Neural cell (in vitro differentiated cells): ENCODE data around the gene PCGF5. TPM values are rescaled to one million over a fixed set of nuclear protein-coding genes. Genes with fewer than 3 reads are reported as not detected.

ENCODE experiments used
- H2AFZ ChIP-seq: fragments of 200-600, 300-800 bp; sonication (generic), shearing (Covaris generic); 2 replicates; pipeline ENCODE4 v1.6.0; 2014; ENCODE audit warnings: low read depth, mild to moderate bottlenecking, antibody characterized with exemption, low read length, moderate library complexity
- H3F3A ChIP-seq: fragments of 200-600 bp; shearing (Covaris generic); 2 replicates; pipeline ENCODE4 v1.6.1; 2016; ENCODE audit warnings: mild to moderate bottlenecking, moderate library complexity, mixed read lengths, antibody characterized with exemption, low read length; ENCODE audit not compliant: insufficient read depth, poor library complexity, severe bottlenecking
- H3K27ac ChIP-seq: fragments of 200-600, 300-800 bp; sonication (generic), shearing (Covaris generic); 2 replicates; pipeline ENCODE4 v1.5.1; 2014; ENCODE audit warnings: mild to moderate bottlenecking, low read length, moderate library complexity
- H3K27me3 ChIP-seq: fragments of 300-800, 200-600 bp; sonication (generic), shearing (Covaris generic); 2 replicates; pipeline ENCODE4 v1.6.0; 2014; ENCODE audit warnings: mild to moderate bottlenecking, low read depth, low read length, moderate library complexity; ENCODE audit not compliant: insufficient read depth
- H3K36me3 ChIP-seq: fragments of 300-800, 200-600 bp; sonication (generic), shearing (Covaris generic); 2 replicates; pipeline ENCODE4 v1.5.1; 2014; ENCODE audit warnings: mild to moderate bottlenecking, antibody characterized with exemption, low read length, moderate library complexity; ENCODE audit not compliant: insufficient read depth
- H3K4me2 ChIP-seq: fragments of 300-800, 200-600 bp; sonication (generic), shearing (Covaris generic); 2 replicates; pipeline ENCODE4 v1.6.0; 2014; ENCODE audit warnings: mild to moderate bottlenecking, low read length
- H3K4me3 ChIP-seq: fragments of 300-800, 200-600 bp; sonication (generic), shearing (Covaris generic); 2 replicates; pipeline ENCODE4 v1.5.1; 2014; ENCODE audit warnings: mild to moderate bottlenecking, low read length, moderate library complexity
- H3K79me2 ChIP-seq: fragments of 200-600 bp; shearing (Covaris generic); replicated peaks from 2 replicates; pipeline ENCODE4 v1.6.0; 2014; ENCODE audit warnings: mild to moderate bottlenecking, low read length, moderate library complexity; ENCODE audit not compliant: insufficient read depth
- H3K9ac ChIP-seq: fragments of 300-800, 200-600 bp; sonication (generic), shearing (Covaris generic); 2 replicates; pipeline ENCODE4 v1.6.1; 2016; ENCODE audit warnings: mild to moderate bottlenecking, low read length, mixed read lengths
- H3K9me2 ChIP-seq: fragments of 200-600 bp; shearing (Covaris generic); 2 replicates; pipeline ENCODE4 v1.6.1; 2016; ENCODE audit warnings: mild to moderate bottlenecking, low read length, mixed read lengths; ENCODE audit not compliant: insufficient read depth
- H3K9me3 ChIP-seq: fragments of 200-600, 300-800 bp; sonication (generic), shearing (Covaris generic); 2 replicates; pipeline ENCODE4 v1.6.1; 2016; ENCODE audit warnings: mild to moderate bottlenecking, mixed run types, low read length, moderate library complexity, mixed read lengths
- H4K20me1 ChIP-seq: fragments of 200-600 bp; shearing (Covaris generic); 2 replicates; pipeline ENCODE4 v1.6.1; 2016; ENCODE audit warnings: mild to moderate bottlenecking, mixed run types; ENCODE audit not compliant: insufficient read depth
- CTCF ChIP-seq: fragments of 450-650 bp; IDR thresholded peaks from 2 replicates; pipeline ENCODE4 v1.5.1; 2014; ENCODE audit warnings: antibody characterized with exemption, mild to moderate bottlenecking, moderate library complexity; ENCODE audit not compliant: poor library complexity, severe bottlenecking
- EP300 ChIP-seq: fragments of 450-650 bp; conservative IDR thresholded peaks from 2 replicates; pipeline ENCODE4 v1.6.1; 2014; ENCODE audit warnings: antibody characterized with exemption, mild to moderate bottlenecking, moderate library complexity; ENCODE audit not compliant: poor library complexity, severe bottlenecking
- EZH2 ChIP-seq: fragments of 200-600, 300-800 bp; shearing (Covaris generic), sonication (generic); IDR thresholded peaks from 2 replicates; pipeline ENCODE4 v1.6.1; 2014; ENCODE audit warnings: antibody characterized with exemption, low read length, borderline replicate concordance, mild to moderate bottlenecking; ENCODE audit not compliant: insufficient read depth, poor library complexity, severe bottlenecking
- MXI1 ChIP-seq: fragments of 450-650 bp; conservative IDR thresholded peaks from 2 replicates; pipeline ENCODE4 v1.6.1; 2014; ENCODE audit warnings: antibody characterized with exemption, mild to moderate bottlenecking; ENCODE audit not compliant: poor library complexity, severe bottlenecking
- POLR2AphosphoS5 ChIP-seq: IDR thresholded peaks from 2 replicates; pipeline ENCODE4 v1.6.1; 2012
- RAD21 ChIP-seq: fragments of 450-650 bp; conservative IDR thresholded peaks from 2 replicates; pipeline ENCODE4 v1.6.1; 2014; ENCODE audit warnings: antibody characterized with exemption, mild to moderate bottlenecking, moderate library complexity
- REST ChIP-seq: IDR thresholded peaks from 2 replicates; pipeline ENCODE4 v1.6.1; 2012; ENCODE audit warnings: borderline replicate concordance
- SMC3 ChIP-seq: fragments of 450-650 bp; conservative IDR thresholded peaks from 2 replicates; pipeline ENCODE4 v1.6.1; 2014; ENCODE audit warnings: antibody characterized with exemption, mild to moderate bottlenecking, moderate library complexity; ENCODE audit not compliant: poor library complexity
- TAF1 ChIP-seq: IDR thresholded peaks from 2 replicates; pipeline ENCODE4 v1.6.1; 2012; ENCODE audit warnings: low read depth
- polyA plus RNA-seq: library from polyadenylated mRNA; depleted of rRNA; stranded (reverse); fragments of >200 nt; gene quantifications from 2 replicates; pipeline ENCODE4 v1.2.3, GENCODE V29; 2014

Gene PCGF5
- polyA plus RNA-seq, 1 donor from 2014 or later = 5.6 TPM

- no peak overlapping the region for H3K27ac ChIP-seq
- no peaks in the 10 kb centered on the region for H3K9me2 ChIP-seq
- H3K9ac ChIP-seq = no peak overlapping the region
- TF ChIP-seq RAD21 = no peak
- TF ChIP-seq MXI1 = no peak
- no peak for TF ChIP-seq EP300
- TF ChIP-seq EZH2 = no peak
- no peak for TF ChIP-seq POLR2AphosphoS5
- no peak for TF ChIP-seq TAF1
- no peak for TF ChIP-seq SMC3
- TF ChIP-seq CTCF = no peak
- no peak for TF ChIP-seq REST
- no peak overlapping the region for H3K4me2 ChIP-seq
- no peak overlapping the region for H2AFZ ChIP-seq
- no peaks in the 10 kb centered on the region for H3K9me3 ChIP-seq
- H3K27me3 ChIP-seq = peaks cover 20% of the 10 kb centered on the region
- no peaks in the 10 kb centered on the region for H3F3A ChIP-seq
- H3K36me3 ChIP-seq = no peaks in the 10 kb centered on the region
- H3K79me2 ChIP-seq = no peaks in the 10 kb centered on the region
- H4K20me1 ChIP-seq = no peaks in the 10 kb centered on the region
- no peak overlapping the region for H3K4me3 ChIP-seq
Measured at GRCh38 chr10:91226093-91226492, 5.6 kb downstream of the PCGF5 start.

- H3K27me3 ChIP-seq = peaks cover 5% of the 10 kb centered on the region
- H3K9ac ChIP-seq = no peak overlapping the region
- H3F3A ChIP-seq = no peaks in the 10 kb centered on the region
- TF ChIP-seq SMC3 (no peak), RAD21 (no peak), MXI1 (no peak), POLR2AphosphoS5 (no peak), EZH2 (no peak), REST (no peak), TAF1 (no peak), EP300 (no peak), CTCF (no peak)
- H3K4me2 ChIP-seq = no peak overlapping the region
- H2AFZ ChIP-seq = no peak overlapping the region
- H3K79me2 ChIP-seq = no peaks in the 10 kb centered on the region
- H3K9me3 ChIP-seq = no peaks in the 10 kb centered on the region
- H3K9me2 ChIP-seq = no peaks in the 10 kb centered on the region
- no peak overlapping the region for H3K4me3 ChIP-seq
- no peaks in the 10 kb centered on the region for H4K20me1 ChIP-seq
- no peak overlapping the region for H3K27ac ChIP-seq
- no peaks in the 10 kb centered on the region for H3K36me3 ChIP-seq
Measured at GRCh38 chr10:91227576-91227975, 7.1 kb downstream of the PCGF5 start.
